ENCODE measurements around the gene PRKCA.

PRKCA gene

DNA sequence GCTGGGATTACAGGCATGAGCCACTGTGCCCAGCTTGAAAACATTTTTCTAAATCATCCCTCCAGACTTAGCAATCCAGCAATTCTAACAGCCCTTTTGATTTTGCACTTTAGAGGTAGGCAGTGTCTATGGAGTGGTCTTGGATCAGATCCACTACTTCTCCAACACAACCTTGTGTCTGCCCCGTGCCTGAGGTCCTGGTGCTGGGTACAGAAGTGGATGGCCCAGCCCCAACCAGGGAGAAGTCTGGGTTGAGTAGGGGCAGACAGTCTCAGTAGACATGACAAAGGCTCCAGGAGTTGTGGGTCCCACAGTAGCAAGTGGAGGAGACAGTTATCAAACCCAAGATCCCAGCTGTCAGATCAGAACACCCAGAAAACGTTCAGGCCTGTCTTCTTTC is 460.6 kb downstream of the PRKCA start:
- no peak overlapping the region for H3K4me3 ChIP-seq (replicated peaks; ENCODE audit: low read depth, low read length)
- no peak for DNase-seq (ENCODE audit: low read depth)
- TF ChIP-seq, protein P1, sequence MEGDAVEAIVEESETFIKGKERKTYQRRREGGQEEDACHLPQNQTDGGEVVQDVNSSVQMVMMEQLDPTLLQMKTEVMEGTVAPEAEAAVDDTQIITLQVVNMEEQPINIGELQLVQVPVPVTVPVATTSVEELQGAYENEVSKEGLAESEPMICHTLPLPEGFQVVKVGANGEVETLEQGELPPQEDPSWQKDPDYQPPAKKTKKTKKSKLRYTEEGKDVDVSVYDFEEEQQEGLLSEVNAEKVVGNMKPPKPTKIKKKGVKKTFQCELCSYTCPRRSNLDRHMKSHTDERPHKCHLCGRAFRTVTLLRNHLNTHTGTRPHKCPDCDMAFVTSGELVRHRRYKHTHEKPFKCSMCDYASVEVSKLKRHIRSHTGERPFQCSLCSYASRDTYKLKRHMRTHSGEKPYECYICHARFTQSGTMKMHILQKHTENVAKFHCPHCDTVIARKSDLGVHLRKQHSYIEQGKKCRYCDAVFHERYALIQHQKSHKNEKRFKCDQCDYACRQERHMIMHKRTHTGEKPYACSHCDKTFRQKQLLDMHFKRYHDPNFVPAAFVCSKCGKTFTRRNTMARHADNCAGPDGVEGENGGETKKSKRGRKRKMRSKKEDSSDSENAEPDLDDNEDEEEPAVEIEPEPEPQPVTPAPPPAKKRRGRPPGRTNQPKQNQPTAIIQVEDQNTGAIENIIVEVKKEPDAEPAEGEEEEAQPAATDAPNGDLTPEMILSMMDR (IDR thresholded peaks at IDR 0.05; ENCODE audit: low read length, missing control alignments) = no peak

DNA sequence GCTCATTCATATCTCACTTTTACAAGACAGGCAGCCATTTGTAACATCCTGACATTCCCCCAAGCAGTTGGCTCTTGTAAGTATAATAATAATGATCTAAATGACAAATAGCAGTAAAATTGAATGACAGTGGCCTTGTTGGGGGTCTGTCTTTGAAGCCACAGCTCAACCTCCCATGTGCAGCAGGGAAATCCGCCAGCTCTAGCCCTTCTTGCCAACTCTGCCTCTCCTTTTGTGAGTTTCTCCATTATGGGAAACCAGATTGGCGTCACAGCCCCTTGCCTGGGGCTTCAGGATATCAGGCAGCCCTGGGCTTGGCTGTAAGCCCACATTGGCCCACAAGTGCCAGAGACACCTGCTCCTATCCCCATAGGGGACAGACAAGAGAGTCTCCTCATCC is 462.1 kb downstream of the PRKCA start:
- no peak overlapping the region for H3K4me3 ChIP-seq (replicated peaks; ENCODE audit: low read depth, low read length)
- DNase-seq (ENCODE audit: low read depth) = no peak
- TF ChIP-seq, protein P1 (IDR thresholded peaks at IDR 0.05; ENCODE audit: low read length, missing control alignments) = no peak

DNA sequence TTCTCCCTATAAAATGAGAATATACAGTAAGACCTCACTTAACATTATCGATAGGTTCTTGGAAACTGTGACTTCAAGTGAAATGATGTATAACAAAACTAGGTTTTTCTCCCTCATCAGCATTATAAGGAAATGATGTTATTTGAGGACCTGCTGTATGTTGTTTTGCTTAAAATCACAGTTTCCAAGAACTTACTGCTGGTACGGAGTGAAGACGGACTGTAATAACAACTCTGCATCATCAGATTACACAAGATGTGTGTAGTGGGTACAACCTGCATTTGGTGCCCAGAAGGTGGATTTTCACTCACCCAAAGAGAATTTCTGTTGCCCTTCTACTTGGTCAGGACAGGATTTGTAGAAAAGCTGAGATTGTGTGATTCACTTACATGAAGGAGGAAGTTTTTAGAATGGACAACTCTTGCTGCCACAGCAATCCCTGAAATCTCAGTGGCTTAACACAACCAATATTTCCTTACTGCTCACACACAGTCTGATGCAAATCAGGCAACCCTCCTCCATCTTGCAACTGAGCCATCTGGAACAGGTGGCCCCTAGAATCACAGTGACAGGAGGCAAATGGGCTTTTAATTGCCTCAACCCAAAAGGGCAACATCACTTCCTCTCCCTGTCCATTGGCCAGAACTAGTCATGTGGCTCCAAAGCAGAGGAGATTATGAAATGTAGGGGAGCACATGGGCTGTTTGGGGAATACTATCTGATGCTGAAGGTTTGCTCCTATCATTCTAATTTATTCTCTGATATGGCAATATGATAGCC is 464.9 kb downstream of the PRKCA start:
- no peak for DNase-seq (ENCODE audit: low read depth)
- TF ChIP-seq, protein P1 (IDR thresholded peaks at IDR 0.05; ENCODE audit: low read length, missing control alignments) = no peak
- no peak overlapping the region for H3K4me3 ChIP-seq (replicated peaks; ENCODE audit: low read depth, low read length)

DNA sequence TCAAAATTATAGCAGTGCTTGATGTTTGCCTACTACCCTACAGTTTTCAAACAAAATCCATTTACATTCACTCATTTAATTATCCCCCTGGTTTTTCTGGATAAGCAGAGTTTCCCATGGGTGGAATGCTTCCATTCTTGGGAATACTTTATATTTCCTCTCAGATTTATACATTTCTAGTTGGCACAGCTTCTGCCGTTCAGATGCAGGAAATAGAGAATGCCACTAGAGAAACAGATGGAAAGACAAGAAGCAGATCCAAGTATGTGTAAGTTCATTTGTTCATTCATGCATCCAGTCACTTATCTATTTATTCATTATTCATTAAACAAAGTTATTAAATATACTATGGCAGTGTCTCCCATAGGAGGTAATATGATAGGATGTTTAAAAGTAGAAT is 467.5 kb downstream of the PRKCA start:
- no peak overlapping the region for H3K4me3 ChIP-seq (replicated peaks; ENCODE audit: low read depth, low read length)
- DNase-seq (ENCODE audit: low read depth) = no peak
- TF ChIP-seq, protein P1 (IDR thresholded peaks at IDR 0.05; ENCODE audit: low read length, missing control alignments) = no peak

DNA sequence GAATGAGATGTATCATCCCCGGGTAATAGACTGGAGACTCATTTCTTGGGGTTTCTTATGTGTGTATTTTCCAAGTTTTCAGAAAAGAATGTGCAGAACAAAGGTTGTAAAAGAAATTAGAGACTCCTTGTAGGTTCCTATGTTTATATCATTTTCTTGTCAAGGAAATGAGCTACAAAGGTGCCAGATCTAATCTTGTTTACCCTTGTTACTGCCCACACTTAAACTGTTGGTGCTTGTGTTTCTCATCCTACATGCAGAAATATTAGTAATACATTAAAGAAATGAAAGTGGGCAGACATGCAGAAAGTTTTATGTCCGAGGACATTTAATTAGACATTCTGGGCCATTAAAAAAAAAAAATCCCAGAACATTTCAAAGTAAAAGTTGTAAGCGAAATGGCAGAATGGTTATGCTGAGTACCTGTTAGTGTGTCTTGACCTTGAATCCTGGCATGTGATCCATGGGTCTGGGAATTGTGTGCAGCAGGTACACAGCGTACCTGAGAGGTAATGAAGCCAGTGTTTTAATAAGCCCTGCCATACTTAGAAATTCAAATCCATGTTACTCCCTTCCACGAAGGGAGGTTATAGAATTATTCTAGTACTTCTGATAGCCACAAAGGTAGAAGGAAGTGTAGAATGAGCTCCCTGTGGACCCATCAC is 469.9 kb downstream of the PRKCA start:
- TF ChIP-seq, protein P1 (IDR thresholded peaks at IDR 0.05; ENCODE audit: low read length, missing control alignments) = no peak
- H3K4me3 ChIP-seq (replicated peaks; ENCODE audit: low read depth, low read length) = no peak overlapping the region
- no peak for DNase-seq (ENCODE audit: low read depth)

DNA sequence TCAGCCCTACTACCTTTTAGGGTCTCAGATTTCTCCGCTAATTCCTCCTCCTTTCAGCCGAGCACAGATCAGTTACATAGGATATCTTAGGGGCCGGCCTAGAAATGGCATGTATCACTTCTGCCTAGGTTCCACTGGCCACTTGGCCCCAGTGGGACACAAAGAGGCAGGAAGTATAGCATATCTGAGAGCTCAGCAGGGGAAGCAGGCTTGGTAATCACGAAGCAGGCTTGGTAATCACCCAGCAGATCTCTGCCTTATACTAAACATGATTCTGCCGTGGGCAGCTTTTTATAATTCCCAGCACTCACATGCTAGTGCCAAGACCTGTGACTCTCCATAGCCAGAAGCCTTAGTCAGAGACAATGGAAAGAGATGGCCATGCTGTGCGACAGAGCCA is 472.9 kb downstream of the PRKCA start:
- no peak for DNase-seq (ENCODE audit: low read depth)
- TF ChIP-seq, protein P1 (IDR thresholded peaks at IDR 0.05; ENCODE audit: low read length, missing control alignments) = no peak

More for the DNA sequence above, 472.9 kb downstream of the PRKCA start:
- no peak overlapping the region for H3K4me3 ChIP-seq (replicated peaks; ENCODE audit: low read depth, low read length)
